ENCODE data around the gene NACC2. TPM values are rescaled to one million over a fixed set of nuclear protein-coding genes. Genes with fewer than 3 reads are reported as not detected.

NACC2 gene
- total RNA-seq, 2 experiments from 2014 or later: 4.2 to 5.2 TPM

- Mint-ChIP-seq H3K9me3 (ENCODE audit: low read depth) (no peaks in the 10 kb centered on the region), H3K27ac (no peak overlapping the region), H3K36me3 (ENCODE audit: low read depth) (no peaks in the 10 kb centered on the region), H3K4me1 (peaks cover 17% of the 10 kb centered on the region), H3K4me3 (no peak overlapping the region), H3K27me3 (no peaks in the 10 kb centered on the region)
- ATAC-seq (no peak), DNase-seq (no peak)
- intact Hi-C loops (cut with DNase I, micrococcal nuclease): loop anchor here in 1 of 2 experiments (5.0 kb wide), 2 partner anchors 114 to 1966 kb away; partner anchors contain the start of gene BRD3OS
- CTCF ChIA-PET: interaction anchor here (0.5 kb wide), 1 partner anchor 118 kb away, joined by 3 read pairs; no protein-coding TSS in a partner anchor
- POLR2A ChIA-PET: interaction anchor here (0.6 kb wide), 1 partner anchor 32 kb away, joined by 4 read pairs; the partner anchor contains the start of gene UBAC1
Observed at GRCh38 chr9:135993409-135993742, 101.7 kb downstream of the NACC2 start.

- Mint-ChIP-seq H3K4me1 (peaks cover 17% of the 10 kb centered on the region), H3K27me3 (no peaks in the 10 kb centered on the region), H3K9me3 (ENCODE audit: low read depth) (no peaks in the 10 kb centered on the region), H3K36me3 (ENCODE audit: low read depth) (no peaks in the 10 kb centered on the region), H3K4me3 (no peak overlapping the region), H3K27ac (no peak overlapping the region)
- CTCF ChIA-PET: interaction anchor here (0.5 kb wide), 1 partner anchor 119 kb away, joined by 3 read pairs; no protein-coding TSS in a partner anchor
- POLR2A ChIA-PET: no interaction called here
- DNase-seq (peak; percentile 68), ATAC-seq (peak; percentile 71)
- intact Hi-C loops (cut with DNase I, micrococcal nuclease): loop anchor here in 1 of 2 experiments (5.0 kb wide), 2 partner anchors 115 to 1965 kb away; partner anchors contain the start of gene BRD3OS
Observed at GRCh38 chr9:135992486-135993408, 102.3 kb downstream of the NACC2 start.

- intact Hi-C loops (cut with DNase I, micrococcal nuclease): loop anchor here in 1 of 2 experiments (2.0 to 5.0 kb wide), 3 partner anchors 116 to 1964 kb away; partner anchors contain the start of genes BRD3OS and SEC16A
- ATAC-seq: no peak
- CTCF ChIA-PET: no interaction called here
- no peak overlapping the region for H3K27ac Mint-ChIP-seq
- no peak overlapping the region for H3K4me3 Mint-ChIP-seq
- no peaks in the 10 kb centered on the region for H3K9me3 Mint-ChIP-seq (ENCODE audit: low read depth)
- peaks cover 17% of the 10 kb centered on the region for H3K4me1 Mint-ChIP-seq
- DNase-seq: no peak
- no peaks in the 10 kb centered on the region for H3K27me3 Mint-ChIP-seq
- no peaks in the 10 kb centered on the region for H3K36me3 Mint-ChIP-seq (ENCODE audit: low read depth)
- POLR2A ChIA-PET: no interaction called here
Observed at GRCh38 chr9:135991771-135992170, 103.3 kb downstream of the NACC2 start.

- ATAC-seq (peak; percentile 60), DNase-seq (peak; percentile 76)
- H3K4me1 Mint-ChIP-seq: peaks cover 17% of the 10 kb centered on the region
- intact Hi-C loops (cut with DNase I, micrococcal nuclease): loop anchor here in 1 of 2 experiments (1.0 to 5.0 kb wide), 8 partner anchors 29 to 1963 kb away; partner anchors contain the start of genes BRD3OS, CAMSAP1, DNLZ and QSOX2
- H3K4me3 Mint-ChIP-seq: no peak overlapping the region
- H3K9me3 Mint-ChIP-seq (ENCODE audit: low read depth): no peaks in the 10 kb centered on the region
- ChIA-PET CTCF (interaction anchor here (0.6 to 1.9 kb wide), 4 partner anchors 23 to 287 kb away, joined by 3 to 10 read pairs (median 4); no protein-coding TSS in a partner anchor), POLR2A (no interaction called here)
- H3K27me3 Mint-ChIP-seq: no peaks in the 10 kb centered on the region
- no peak overlapping the region for H3K27ac Mint-ChIP-seq
- no peaks in the 10 kb centered on the region for H3K36me3 Mint-ChIP-seq (ENCODE audit: low read depth)
Observed at GRCh38 chr9:135990468-135991429, 104.3 kb downstream of the NACC2 start.

GRCh38 chr9:135989722-135990467 is 105.2 kb downstream of the NACC2 start:
- CTCF ChIA-PET: interaction anchor here (0.6 to 1.9 kb wide), 6 partner anchors 17 to 286 kb away, joined by 3 to 10 read pairs (median 4); no protein-coding TSS in a partner anchor
- Mint-ChIP-seq H3K36me3 (ENCODE audit: low read depth) (no peaks in the 10 kb centered on the region), H3K4me1 (peaks cover 17% of the 10 kb centered on the region), H3K9me3 (ENCODE audit: low read depth) (no peaks in the 10 kb centered on the region), H3K4me3 (no peak overlapping the region), H3K27ac (no peak overlapping the region), H3K27me3 (no peaks in the 10 kb centered on the region)
- POLR2A ChIA-PET: no interaction called here
- ATAC-seq (no peak), DNase-seq (peak; percentile 52)
- intact Hi-C loops (cut with DNase I, micrococcal nuclease): loop anchor here in 1 of 2 experiments (1.0 to 5.0 kb wide), 8 partner anchors 29 to 1963 kb away; partner anchors contain the start of genes BRD3OS, CAMSAP1, DNLZ and QSOX2

GRCh38 chr9:135989157-135989556 is 105.9 kb downstream of the NACC2 start:
- no peaks in the 10 kb centered on the region for H3K36me3 Mint-ChIP-seq (ENCODE audit: low read depth)
- DNase-seq: no peak
- H3K27me3 Mint-ChIP-seq: no peaks in the 10 kb centered on the region
- H3K9me3 Mint-ChIP-seq (ENCODE audit: low read depth): no peaks in the 10 kb centered on the region
- H3K4me3 Mint-ChIP-seq: no peak overlapping the region
- peaks cover 17% of the 10 kb centered on the region for H3K4me1 Mint-ChIP-seq
- POLR2A ChIA-PET: interaction anchor here (0.6 kb wide), 1 partner anchor 21 kb away, joined by 4 read pairs; no protein-coding TSS in a partner anchor
- intact Hi-C loops (cut with DNase I, micrococcal nuclease): no loop called here
- ATAC-seq: no peak
- CTCF ChIA-PET: interaction anchor here (0.6 to 1.9 kb wide), 4 partner anchors 16 to 1039 kb away, joined by 3 to 10 read pairs (median 4); partner anchors contain the start of gene ABCA2
- H3K27ac Mint-ChIP-seq: no peak overlapping the region

- intact Hi-C loops (cut with DNase I, micrococcal nuclease): no loop called here
- H3K4me1 Mint-ChIP-seq: peaks cover 17% of the 10 kb centered on the region
- no peaks in the 10 kb centered on the region for H3K27me3 Mint-ChIP-seq
- no peaks in the 10 kb centered on the region for H3K9me3 Mint-ChIP-seq (ENCODE audit: low read depth)
- H3K36me3 Mint-ChIP-seq (ENCODE audit: low read depth): no peaks in the 10 kb centered on the region
- H3K27ac Mint-ChIP-seq: no peak overlapping the region
- no peak overlapping the region for H3K4me3 Mint-ChIP-seq
- ATAC-seq (no peak), DNase-seq (no peak)
- ChIA-PET POLR2A (interaction anchor here (0.6 kb wide), 1 partner anchor 20 kb away, joined by 4 read pairs; no protein-coding TSS in a partner anchor), CTCF (interaction anchor here (0.6 to 1.9 kb wide), 3 partner anchors 21 to 1040 kb away, joined by 3 to 10 read pairs (median 4); partner anchors contain the start of gene ABCA2)
Observed at GRCh38 chr9:135988493-135988892, 106.6 kb downstream of the NACC2 start.

GRCh38 chr9:135987838-135988404 is 107.2 kb downstream of the NACC2 start:
- Mint-ChIP-seq H3K4me1 (peaks cover 17% of the 10 kb centered on the region), H3K4me3 (no peak overlapping the region), H3K9me3 (ENCODE audit: low read depth) (no peaks in the 10 kb centered on the region), H3K27ac (no peak overlapping the region), H3K36me3 (ENCODE audit: low read depth) (no peaks in the 10 kb centered on the region), H3K27me3 (no peaks in the 10 kb centered on the region)
- POLR2A ChIA-PET: no interaction called here
- CTCF ChIA-PET: no interaction called here
- intact Hi-C loops (cut with DNase I, micrococcal nuclease): no loop called here
- DNase-seq (no peak), ATAC-seq (no peak)

GRCh38 chr9:135986605-135987004 is 108.5 kb downstream of the NACC2 start:
- POLR2A ChIA-PET: no interaction called here
- no peaks in the 10 kb centered on the region for H3K36me3 Mint-ChIP-seq (ENCODE audit: low read depth)
- no peaks in the 10 kb centered on the region for H3K27me3 Mint-ChIP-seq
- no peak overlapping the region for H3K27ac Mint-ChIP-seq
- intact Hi-C loops (cut with DNase I, micrococcal nuclease): no loop called here
- peaks cover 7% of the 10 kb centered on the region for H3K4me1 Mint-ChIP-seq
- CTCF ChIA-PET: no interaction called here
- DNase-seq (no peak), ATAC-seq (no peak)
- H3K4me3 Mint-ChIP-seq: no peak overlapping the region
- no peaks in the 10 kb centered on the region for H3K9me3 Mint-ChIP-seq (ENCODE audit: low read depth)

GRCh38 chr9:135985889-135986288 is 109.2 kb downstream of the NACC2 start:
- DNase-seq (no peak), ATAC-seq (no peak)
- no peak overlapping the region for H3K27ac Mint-ChIP-seq
- no peak overlapping the region for H3K4me3 Mint-ChIP-seq
- peaks cover 7% of the 10 kb centered on the region for H3K4me1 Mint-ChIP-seq
- H3K36me3 Mint-ChIP-seq (ENCODE audit: low read depth): no peaks in the 10 kb centered on the region
- POLR2A ChIA-PET: no interaction called here
- intact Hi-C loops (cut with DNase I, micrococcal nuclease): no loop called here
- H3K27me3 Mint-ChIP-seq: no peaks in the 10 kb centered on the region
- H3K9me3 Mint-ChIP-seq (ENCODE audit: low read depth): no peaks in the 10 kb centered on the region
- CTCF ChIA-PET: no interaction called here

All from activated CD4-positive, alpha-beta T cell treated with anti-CD3 and anti-CD28 coated beads for 36 hours (primary cell).